Cortex of kidney (tissue), 1 donor: ENCODE data around the gene SPATA1.
A peak's percentile ranks its signal among the peaks of the same experiment; 100 is the strongest.
"Not testable (repeated sequence)": the region's sequence is repeated elsewhere in the genome, so short reads cannot be mapped to it uniquely, and the experiment has no call there.

ENCODE experiments used
- DNase-seq: peaks from one replicate; lab custom pipeline; 2025; lab: John Stamatoyannopoulos, UW

Gene SPATA1, protein sequence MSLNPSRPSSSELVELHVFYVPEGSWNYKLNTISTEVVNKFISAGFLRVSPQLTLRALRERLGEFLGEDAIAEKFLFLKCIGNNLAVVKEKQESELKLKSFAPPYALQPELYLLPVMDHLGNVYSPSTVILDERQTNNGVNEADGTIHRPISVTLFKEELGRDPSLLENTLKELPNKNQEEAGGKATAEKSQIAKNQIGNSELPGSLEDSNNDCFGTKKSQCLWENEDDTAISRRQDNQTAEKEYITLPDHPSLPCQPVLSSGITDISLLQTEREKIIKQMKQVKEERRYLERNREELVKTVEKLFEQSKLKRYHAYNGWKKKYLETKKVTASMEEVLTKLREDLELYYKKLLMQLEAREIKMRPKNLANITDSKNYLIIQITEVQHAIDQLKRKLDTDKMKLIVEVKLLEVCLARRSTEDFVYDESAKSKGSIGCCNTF

DNA sequence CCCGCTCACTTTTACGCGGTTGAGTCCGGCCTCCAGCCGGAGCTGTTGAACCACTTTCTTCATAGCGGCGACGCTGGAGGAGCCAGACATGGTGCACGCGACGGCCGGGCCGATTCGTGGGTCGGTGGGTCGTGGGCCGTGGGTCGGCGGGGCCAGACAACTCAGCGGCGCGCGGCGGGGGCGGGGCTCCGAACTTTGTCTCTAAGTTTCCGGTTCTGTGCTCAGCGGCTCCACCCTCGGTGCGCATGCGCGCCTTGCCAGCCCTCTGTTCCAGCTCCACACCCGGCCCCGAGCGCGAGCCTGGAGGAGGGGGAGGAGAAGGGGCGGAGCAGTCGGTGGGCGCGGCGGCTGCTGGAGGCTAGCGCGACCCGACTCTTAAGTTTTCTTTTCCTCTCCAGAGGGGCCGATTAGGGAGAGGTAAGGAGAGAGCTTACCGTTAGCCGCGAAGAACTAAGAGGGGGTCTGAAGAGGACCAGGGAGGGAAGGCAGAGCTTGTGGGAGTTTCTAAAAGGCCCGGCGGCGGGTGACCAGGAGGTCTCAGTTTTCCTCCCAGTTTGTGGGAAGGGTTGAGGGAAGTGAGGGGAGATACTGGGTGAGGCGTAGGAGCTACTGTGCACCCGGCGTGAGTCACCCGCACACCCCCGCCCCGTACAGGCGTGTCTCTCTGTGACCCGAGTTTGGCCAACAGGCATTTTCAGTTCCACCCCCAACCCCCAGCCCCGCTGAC lies at the start of gene SPATA1, which contains the start of gene GNG5:
SPATA1 (plus strand) TSS at position 385 of the 727 bp plus-strand sequence. CDS start 9,974 bp downstream, outside the sequence.
GNG5 (minus strand) TSS at position 580 of the 727 bp plus-strand sequence; CDS start at position 90, 490 bp downstream.
- peak; percentile 94 for DNase-seq

DNA sequence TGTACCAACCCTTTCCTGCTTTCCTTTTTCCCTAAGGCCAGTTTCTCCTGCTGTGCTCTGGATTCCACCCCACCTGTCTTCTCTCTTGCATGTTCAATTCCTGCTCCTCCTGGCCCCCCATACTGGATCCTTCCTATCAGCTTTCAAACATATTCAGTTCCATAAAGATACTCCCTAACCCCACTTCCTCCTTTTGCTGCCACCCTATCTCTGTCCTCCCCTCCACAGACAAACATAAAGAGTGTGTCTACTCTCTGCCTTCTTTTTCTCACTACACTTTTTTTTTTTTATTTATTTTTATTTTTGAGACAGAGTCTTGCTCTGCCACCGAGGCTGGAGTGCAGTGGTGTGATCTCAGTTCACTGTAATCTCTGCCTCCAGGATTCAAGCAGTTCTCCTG lies 44.1 kb upstream of the SPATA1 start:
- DNase-seq: no peak

DNA sequence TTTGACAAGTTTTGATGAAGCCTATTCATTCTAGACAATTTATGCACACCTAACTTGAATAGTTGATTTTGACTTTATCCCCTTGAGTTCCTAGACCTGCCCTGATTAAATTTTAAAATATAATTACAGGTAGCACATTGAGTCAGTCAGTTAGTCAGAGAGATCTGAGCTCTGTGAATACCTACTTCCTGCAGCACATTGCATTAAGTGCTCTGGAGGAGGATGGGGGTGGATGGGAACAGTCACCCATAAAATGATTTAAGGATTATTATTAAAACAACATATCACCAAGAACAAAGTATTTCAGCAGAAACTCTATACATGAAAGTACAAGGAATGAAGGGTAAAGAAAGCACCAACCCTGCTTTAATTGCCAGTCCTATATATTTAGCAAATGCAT lies 38.9 kb upstream of the SPATA1 start:
- DNase-seq: no peak

DNA sequence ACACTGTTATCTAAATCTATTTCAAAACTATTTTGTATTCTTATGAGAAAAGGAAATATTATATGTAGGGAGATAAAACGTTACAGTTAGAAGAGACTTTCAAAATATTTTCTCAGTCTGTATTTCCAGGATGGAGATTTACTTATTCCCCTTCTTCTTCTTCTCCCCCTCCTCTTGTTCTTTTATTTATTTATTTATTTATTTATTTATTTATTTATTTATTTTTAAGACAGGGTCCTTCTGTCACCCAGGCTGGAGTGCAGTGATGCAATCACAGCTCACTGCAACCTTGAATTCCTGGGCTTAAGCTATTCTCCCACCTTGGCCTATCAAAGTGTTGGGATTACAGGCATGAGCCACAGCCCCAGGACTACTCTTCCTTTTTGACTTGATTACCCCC lies 30.0 kb upstream of the SPATA1 start:
- no peak for DNase-seq

DNA sequence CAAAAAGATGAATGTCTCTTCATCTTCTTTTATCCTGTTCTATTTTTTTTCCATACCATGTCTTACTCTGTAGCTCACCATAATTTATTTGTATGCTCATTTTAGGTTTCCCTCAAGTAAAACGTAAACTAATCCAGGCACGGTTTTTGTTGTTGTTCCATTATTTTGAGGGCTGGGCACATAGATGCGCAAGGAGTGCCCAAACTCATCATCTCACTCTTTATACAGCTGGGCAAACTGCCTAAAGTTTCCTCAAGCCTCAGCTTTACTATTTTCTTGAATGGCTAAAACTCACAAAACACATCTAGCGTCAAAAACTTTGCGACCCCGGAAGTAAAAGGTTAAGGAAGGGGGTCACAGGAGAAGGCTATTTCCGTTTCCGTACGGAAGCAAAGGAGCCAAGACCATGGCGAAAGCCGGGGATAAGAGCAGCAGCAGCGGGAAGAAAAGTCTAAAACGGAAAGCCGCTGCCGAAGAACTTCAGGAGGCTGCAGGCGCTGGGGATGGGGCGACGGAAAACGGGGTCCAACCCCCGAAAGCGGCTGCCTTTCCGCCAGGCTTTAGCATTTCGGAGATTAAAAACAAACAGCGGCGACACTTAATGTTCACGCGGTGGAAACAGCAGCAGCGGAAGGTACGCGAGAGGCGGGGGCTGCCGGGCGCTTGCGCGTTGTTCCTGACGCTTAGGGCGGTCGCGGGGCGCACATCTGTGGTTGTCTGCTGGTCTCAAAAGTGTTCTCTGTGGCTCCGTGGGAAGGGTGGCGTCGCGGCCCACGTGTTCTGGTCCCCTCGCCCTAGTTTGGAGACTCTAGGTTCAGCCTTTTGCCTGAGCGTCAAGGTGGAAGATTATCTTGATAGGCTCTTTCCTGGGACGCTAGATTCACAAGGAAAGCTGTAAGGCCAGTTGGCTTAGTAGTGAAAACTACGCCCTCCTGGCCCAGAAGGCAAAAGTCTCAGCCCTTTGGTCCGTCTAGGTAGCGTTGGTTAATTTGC lies 27.0 kb upstream of the SPATA1 start, which contains the start of gene RPF1:
RPF1 (plus strand) TSS at position 391 of the 993 bp plus-strand sequence; CDS start at position 407, 16 bp downstream.
- DNase-seq: no peak

DNA sequence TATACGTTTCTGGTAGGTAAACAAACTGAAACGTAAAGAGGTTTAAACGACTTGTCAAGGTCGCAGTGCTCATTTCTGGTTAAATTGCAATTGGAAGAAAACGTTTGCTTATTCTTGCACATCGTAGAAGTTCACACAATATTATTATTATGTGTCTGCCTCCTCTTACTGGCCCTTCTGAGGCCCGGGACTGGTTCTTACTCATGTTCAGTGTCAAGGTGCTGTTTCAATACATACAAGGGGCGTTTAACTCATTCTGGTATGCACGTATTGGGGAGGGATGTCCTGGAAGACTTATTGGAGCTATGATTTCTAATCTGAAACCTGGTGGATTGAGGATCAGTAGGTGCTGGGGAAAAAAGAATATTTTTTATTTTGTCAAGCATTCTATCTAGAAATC lies 26.2 kb upstream of the SPATA1 start:
- no peak for DNase-seq

DNA sequence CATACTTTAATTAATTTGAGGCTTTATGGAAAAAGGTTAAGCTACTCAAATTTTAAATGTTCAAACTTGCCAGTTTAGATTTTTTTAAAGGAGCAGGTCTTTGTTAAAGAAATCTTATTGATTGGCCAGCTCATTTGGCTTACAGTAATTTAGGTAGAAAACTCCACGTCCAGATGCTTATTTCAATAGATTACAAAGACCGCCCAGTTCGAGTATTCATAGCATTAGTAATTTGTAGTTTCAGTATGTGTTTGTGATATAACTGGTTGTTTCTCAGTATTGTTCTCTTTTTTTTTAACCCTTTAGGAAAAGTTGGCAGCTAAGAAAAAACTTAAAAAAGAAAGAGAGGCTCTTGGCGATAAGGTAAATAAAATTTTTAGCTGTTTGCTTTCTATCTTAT lies 25.5 kb upstream of the SPATA1 start:
- DNase-seq: no peak

DNA sequence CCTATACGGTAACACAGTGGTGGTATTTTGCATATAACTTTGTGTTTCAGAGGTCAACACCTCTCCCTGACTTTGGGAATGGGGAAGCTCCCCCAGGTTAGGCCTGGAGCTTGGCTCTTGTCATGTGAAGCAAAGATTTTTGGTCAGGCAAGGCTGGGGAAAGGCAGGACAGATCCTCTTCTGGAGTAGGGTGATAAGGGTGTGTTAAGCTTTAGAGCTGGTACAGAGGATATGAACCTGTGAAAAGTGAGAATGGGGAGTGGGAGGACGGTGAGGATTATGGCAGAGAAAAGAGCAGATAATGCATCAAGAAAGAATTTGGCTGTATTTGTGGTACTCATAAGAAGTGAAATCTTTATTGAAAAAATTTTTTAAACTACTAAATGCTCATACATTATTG lies 24.9 kb upstream of the SPATA1 start:
- DNase-seq: no peak

DNA sequence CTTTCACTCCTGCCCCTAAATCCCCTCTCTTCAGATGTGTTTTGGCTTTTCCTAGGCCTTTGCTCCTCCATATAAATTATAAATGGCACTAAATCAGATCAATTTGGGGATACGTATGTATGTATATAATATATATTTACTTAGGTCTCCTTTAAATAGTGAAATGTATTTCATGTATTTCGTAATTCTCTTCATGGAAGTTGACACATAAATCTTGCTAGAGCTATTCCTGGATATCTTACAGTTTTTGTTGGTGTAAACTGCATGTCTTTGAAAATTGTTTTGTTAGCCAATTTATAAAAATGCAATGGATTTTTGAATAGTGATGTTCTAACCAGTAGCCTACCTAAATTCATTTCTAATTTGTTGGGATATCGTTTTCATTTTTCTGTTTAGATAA lies 18.1 kb upstream of the SPATA1 start:
- DNase-seq: no peak

DNA sequence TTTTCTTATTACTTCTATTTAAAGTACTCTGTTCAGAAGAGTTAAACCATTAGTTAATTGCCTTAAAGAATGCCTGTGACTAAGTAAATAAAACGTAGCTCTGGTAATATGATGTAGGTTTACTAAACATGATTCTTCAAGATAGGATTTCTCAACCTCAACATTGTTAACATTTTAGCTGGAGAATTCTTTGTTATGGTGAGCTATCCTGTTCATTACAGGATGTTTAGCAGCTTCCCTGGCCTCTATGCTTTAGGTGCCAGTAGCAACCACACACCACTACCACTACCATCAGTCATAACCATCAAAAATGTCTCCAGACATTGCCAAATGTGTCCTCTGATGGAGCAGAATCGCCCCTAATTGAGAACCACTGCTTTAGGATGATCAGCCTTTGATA lies 16.4 kb upstream of the SPATA1 start:
- no peak for DNase-seq

DNA sequence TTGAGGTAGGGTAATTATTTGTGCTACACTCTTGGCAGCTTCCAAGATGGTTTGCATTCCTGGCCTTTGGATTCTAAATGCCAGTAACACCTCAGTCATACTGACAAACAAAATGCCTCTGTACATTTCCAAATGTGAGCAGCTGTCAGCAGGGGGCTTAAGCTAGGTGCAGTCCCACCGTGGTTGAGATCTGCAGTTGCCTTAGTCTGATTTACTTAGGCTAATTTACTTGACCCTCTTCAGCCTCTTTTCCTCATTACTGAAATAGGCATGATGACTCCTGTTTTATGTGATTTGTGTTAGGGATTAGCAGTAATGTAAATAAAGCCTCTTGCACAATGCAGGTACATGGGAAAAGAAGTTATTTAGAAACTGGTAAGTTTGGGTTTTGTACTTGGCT lies 13.5 kb upstream of the SPATA1 start:
- no peak for DNase-seq

DNA sequence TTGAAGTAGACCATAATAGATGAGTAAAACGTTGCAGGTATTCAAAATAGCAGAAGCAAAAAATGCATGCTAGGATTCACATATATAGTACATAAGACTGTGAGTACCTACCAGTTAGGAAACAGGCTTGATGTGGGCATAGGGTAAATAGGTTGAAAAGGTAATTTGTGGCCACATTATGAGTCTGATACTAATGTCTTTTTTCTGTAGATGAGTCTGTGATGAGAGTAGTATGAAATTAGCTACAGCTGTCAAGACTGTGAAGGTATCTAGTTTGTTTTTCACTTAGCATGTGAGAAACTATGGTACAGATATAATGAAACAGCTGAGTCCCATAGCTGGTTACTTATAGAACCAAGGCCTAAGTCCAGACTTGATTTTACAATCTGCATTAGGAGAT lies 12.4 kb upstream of the SPATA1 start:
- DNase-seq: no peak

DNA sequence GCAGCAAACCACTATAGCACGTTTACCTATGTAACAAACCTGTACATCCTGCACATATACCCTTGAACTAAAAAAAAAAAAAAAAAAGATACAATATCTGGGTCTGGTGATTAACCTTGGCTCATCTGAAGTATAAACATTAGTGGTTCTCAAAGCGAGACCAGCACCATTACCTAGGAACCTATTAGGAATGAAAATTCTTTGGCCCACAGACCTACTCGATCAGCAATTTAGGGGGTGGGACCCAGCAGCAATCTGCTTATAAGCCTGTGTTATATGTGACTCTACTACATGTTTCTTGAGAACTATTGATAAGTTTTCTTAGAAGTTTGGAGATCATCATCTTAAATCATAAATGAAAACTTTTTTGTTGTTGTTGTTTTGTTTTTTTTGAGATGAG lies 9.7 kb upstream of the SPATA1 start:
- no peak for DNase-seq

DNA sequence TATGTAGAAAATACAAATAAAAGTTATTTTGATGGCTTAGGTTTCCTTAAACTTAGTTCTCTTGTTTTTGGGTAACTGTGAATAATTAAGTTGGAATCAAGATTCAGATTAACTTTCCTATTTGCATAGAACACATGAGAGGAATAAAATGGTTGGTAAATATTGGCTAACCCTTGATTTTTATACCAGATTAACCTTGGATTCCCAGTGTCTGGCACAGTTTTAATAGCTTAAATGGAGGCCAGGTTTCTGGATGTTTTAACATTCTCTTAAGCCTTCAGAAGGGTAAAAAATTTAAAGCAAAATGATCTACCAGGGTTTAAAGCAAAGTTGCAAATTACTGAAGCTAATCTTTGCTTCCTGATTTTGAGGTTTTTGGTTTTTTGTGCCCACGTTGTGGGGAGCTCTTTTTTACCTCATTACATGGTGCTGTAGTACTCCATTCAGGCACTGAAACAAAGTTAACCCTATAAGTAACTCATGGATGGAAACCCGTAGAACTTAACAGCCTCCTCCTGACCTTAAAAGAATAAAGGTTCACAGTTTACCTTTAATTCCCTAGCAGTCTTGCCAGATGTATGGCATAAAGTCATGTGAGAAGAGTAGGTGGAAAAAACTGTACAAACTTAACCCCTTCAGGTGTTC lies 8.4 kb upstream of the SPATA1 start:
- DNase-seq: no peak

DNA sequence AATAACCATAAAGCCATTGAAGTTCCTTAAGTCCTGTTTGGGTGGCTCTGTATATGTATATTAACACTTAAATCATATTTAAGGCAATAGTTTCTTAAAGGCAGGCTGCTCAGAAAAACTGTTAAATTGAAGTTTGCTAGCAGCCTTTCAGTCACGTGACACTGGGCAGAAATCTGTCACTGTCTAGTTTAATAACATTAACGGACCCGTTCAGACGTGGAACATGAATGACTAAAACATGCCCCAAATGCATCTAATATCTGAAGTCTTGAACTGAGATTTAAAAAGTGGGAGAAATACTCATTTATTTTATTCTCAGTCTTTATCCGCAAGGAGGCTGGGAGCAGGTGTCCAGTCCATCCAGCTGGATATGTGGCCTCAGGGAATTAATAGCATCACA lies 3.3 kb upstream of the SPATA1 start:
- DNase-seq: no peak

DNA sequence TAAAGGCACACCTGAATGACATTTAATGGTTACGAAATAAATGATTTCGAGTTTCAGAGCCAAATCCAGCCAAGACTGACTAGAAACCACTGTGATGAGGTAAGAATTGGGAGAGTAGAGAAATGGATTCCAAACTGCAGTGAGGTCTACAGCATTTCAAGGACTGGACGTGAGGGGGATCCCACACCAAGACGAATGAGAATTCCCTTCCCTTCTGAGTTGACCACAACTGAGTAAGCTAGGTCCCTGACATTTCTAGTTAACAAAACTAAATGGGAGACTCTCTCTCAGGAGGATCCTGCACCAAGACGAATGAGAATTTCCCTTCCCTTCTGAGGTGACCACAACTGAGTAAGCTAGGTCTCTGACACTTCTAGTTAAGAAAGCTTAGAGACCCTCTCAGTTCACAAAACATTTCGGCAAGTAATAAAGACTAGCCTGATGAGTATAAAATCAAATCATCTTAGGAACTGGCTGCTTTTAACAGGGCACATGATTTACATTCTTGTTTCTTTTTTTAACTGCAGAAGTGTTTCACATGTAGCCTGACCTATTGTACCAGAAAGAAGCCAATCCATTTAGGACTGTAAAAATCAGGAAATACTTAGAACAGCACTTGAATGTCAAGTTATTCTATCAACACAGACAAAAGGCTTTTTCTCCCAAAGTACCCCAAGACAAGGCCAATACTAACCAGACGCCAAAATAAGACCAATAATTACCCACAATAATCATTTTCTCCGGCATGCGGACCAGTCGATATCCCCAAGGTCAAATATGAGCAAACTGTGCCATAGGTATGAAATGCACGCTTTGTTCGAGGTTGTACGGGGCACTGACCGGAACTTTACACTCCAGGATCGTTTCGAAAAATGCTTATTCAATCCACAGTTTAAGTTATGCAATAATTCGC lies 1.4 kb upstream of the SPATA1 start:
- DNase-seq: no peak

DNA sequence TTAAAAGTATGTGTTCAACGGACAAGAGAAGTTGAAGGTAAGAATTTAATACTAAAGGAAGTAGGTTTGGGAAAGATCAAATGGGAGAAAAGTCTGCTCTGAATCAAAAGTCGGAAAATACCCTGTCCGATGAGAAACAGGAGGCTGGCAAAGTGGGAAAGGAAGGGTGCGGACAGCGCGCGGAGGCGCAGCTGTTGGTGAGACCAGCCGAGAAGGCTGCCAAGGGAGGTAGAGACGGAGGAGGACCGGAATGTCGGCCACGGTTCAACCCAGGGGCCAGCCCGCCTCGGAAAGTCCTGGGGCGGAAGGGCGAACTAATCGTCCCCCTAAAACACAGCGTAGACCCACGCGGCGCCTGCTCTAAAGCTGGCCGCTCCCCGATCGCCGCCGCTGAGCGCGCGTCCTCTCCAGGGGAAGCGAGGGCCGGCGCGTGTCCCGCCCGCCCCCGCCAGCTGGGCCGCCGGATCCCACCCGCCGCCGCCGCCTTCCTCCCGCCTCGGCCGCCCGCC lies 639 bp upstream of the SPATA1 start:
- DNase-seq: peak; percentile 66

DNA sequence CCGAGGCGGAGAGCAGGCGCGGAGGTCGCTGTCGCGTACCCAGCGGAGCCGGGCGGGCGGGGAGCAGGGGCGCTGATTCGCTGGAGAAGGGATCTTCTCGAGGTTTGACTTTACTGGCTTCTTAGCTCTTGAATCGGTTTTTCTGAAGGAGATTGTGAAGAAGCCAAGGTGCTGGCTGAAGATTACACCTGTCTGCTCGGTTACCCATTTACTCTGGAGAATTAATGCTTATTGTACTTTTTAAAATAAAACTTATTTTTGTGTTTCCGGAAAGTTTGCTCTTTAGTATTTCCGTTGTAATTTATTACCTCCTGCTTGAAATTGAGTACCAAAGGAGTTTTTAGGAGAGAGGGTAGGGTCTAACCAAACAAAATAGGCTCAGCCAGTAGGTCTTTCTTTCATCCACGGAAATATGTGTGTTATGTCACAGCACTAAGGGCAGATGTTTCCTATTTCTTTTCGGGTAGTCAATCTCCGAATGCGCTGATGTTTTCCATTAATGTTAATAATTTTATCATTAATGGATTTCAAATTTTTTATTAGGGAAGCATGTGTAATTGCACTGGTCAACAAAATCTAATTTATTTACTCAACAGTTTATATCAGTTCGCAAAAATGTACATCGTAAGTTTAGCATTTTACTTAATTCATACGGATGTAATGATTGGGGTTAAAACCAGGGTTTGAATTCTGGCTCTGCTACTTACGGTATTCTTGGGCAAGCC lies 705 bp downstream of the SPATA1 start:
- DNase-seq: no peak

DNA sequence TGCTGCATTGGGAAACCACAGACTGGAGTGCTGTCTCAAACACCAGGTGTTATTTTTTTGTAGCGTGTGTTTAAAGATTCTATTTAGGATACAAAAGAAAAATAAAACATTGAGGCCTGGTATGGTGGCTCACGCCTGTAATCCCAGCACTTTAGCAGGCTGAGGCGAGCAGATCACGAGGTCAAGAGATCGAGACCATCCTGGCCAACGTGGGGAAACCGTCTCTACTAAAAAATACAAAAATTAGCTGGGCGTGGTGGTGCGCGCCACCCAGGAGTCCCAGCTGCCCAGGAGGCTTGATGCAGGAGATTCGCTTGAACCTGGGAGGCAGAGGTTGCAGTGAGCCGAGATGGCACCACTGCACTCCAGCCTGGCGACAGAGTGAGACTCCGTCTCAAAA lies 1.7 kb downstream of the SPATA1 start:
- not testable (repeated sequence) for DNase-seq
